HG03442 (cell line): ENCODE results near the gene OGFR.

Source experiments
- ATAC-seq: cut with Tn5 transposase; IDR thresholded peaks from one replicate; pipeline ENCODE4 v1.9.1; 2021; ENCODE audit warnings: mild to moderate bottlenecking, moderate library complexity; ENCODE audit not compliant: unreplicated experiment

OGFR gene

DNA sequence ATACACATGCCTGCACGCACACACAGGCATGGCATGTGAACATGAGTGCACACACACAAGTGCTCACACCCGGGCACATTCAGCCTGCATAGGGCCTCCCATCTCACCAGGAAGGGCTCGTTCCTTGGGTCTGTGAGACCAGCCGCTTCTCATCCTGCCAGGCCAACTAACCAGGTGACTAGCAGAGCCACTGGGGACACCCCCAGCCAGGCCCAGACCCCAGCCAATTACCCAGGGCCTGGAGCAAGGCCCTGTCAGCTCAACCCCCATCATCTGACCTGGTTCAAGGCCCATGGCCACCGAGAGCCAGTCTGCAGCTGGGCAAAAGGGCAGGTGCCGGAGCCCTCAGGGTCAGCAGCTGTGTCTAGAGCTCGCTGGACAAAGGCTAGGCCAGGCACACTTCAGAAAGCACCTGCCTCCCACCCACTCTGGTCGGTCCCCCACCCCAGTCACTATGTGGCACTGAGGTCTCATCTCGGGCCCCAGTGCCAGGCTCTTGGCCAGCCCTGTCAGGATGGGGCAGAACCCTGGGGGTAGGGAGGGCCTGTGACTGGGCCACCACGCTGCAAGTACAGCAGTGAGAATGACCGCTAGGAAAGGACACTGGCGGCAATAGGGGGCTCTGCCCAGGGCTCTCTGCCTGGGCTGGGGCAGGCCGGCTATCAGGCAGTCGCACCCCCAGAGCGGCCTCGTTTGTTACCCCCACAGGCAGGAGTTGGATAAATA, 35.1 kb upstream of the OGFR start:
- ATAC-seq = no peak

DNA sequence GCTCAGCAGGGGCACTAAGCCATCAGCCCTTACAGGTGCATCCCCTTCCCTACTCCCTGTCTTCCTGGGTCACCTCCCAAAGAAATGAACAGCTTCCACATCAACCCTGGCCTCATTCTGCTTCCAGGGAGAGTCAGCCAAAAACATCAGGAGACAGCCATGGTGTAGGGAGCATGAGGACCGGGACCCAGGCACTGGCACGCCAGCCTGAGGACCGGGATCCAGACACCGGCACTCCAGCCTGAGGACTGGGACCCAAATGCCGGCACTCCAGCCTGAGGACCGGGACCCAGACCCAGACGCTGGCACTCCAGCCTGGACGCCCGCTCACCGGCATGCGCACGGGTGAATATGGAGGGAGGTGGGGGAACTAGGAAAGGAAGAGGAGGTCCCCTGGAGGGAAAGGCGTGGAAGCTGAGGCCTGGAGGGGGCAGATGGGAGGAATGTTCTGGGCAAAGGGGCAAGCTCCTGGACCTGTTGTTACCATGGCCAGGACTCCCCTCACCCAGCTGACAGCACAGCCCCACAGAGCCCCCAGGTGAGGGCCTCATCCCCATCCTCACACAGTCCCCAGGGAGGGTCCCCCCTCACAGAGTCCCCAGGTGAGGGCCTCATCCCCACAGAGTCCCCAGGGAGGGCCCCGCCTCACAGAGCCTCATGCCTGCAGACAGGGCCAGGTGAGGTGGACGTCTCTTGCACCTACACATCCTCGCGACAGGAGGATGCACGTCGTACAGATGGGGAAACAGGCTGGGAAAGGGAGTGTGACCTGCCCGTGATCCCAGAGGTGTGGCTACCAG, 34.3 kb upstream of the OGFR start:
- ATAC-seq = no peak

DNA sequence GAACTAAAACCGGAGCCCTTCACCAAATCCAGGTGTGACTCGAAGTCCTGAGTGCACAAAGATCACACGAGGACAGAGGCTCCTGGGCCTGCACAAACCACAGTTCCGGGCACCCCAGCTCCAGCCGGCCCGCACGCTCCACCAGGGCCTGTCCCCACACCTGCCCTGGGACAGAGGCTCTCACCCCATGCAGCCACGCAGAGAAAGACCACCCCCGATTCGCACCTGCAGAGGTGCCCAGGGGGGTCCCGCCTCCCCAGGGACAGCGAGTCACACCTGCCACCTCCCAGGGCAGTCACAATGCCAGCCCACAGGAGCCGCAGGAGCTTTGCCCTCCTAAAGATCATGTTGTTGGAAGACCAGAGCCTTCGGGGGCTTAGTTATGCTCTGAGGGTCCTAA, 33.7 kb upstream of the OGFR start:
- ATAC-seq = no peak

DNA sequence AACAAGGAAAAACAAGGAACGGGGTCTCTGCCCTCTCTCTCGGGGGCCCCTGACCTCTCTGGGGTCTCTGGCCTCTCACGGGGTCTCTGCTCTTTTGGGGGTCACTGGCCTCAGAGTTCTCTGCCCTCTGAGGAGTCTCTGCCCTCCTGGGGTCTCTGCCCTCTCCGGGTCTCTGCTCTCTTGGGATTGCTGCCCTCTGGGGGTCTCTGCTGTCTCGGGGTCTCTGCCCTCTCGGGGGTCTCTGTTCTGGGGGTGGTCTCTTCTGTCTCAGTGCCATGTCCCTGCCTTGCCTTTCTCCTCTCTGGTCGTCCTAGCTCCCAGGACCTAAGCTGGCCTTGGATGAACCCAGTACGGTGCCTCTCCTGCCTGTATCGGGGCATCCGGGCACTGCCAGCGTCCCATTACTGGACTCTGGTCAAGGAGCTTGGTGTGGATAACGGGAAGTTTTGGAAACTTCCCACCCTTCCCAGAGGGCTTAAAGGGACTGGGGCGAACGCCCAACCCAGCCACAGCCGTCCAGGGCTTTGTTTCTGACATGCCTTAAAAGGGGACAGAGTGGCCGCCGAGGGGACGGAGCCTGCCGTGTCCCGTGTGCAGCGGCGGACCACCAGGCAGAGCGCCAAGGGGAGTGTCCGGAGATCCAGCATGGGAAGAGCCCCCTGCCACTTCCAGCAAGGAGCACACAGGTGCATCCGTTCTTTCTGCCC, 33.1 kb upstream of the OGFR start:
- no peak for ATAC-seq

DNA sequence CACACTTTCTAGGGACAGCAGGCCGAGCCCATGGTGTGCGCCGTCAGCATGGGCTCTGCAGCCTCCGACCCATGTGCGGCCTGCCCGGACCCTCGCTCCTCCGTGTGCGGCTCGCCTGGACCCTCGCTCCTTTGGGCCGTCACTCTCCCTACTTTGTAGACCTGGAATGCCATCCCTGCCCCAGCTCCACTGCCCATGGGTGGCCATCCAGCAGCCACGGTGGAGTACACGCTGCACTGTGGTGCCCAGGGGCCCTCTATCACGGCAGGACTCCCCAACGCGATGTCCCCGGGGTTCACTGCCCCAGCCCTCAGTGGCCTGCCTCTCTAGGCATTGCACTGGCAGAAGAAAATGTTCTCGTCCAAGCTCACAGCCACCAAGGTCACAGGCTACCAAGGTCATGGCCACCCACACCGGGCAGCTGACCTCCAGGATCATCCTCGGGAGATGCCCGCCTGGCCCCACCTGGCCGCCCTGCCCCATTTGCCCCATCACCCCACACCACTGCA, 32.5 kb upstream of the OGFR start:
- ATAC-seq = no peak

DNA sequence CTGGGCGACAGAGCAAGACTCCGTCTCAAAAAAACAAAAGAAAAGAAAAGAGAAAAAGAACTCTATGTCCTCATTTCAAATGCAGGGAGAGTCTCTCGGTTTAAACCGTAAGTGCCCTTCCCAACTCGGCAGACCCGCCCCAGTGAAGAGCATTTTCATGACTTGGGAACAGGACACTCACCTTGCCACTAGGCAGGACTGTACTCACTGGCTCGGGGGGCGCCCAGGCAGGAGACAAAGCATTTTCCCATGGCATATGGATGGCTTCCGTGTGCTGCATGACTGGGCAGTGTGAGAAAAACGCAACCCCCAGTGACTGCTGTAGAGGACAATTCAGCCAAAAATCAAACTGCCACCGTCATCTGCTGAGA, 32.0 kb upstream of the OGFR start:
- ATAC-seq = no peak

DNA sequence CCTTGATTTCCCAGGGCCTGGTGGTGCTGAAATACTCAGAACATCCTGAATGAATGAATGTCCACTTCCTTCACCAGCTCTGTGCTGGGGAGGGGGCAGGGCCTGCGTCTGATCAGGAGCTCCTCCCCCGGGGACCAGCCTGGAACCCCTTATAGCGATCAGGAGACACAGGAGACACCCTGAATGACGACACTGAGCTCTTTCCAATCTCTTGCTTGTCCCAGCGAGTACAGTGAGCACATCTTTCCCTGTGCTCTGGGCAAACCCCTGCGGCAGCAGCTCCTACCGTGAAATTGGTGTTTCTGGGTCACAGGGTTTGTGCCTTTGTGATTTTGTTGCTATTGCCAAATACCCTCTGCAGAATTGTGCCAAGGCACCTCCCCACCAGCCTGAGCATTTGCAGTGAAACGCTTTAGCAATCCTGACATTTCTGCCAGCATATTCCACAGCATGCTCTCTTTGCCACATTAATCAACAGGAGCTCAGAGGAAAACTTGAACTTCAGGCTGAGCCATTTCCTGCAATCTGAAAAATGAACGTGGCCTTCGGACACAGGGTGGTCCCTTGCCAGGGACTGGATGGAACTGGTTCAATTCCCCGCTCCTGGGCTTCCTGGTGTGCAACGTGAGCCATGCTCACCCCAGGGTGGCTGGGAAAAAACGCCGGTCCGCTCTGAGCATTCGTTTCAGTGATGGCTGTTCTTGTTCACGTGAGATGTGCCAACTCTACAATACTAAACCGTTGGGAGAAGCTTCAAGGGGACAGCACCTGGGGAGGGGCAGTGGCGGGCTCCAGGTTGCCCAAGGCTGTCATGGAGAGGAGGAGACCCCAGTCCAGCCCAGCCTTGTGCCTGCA, 31.4 kb upstream of the OGFR start:
- no peak for ATAC-seq

DNA sequence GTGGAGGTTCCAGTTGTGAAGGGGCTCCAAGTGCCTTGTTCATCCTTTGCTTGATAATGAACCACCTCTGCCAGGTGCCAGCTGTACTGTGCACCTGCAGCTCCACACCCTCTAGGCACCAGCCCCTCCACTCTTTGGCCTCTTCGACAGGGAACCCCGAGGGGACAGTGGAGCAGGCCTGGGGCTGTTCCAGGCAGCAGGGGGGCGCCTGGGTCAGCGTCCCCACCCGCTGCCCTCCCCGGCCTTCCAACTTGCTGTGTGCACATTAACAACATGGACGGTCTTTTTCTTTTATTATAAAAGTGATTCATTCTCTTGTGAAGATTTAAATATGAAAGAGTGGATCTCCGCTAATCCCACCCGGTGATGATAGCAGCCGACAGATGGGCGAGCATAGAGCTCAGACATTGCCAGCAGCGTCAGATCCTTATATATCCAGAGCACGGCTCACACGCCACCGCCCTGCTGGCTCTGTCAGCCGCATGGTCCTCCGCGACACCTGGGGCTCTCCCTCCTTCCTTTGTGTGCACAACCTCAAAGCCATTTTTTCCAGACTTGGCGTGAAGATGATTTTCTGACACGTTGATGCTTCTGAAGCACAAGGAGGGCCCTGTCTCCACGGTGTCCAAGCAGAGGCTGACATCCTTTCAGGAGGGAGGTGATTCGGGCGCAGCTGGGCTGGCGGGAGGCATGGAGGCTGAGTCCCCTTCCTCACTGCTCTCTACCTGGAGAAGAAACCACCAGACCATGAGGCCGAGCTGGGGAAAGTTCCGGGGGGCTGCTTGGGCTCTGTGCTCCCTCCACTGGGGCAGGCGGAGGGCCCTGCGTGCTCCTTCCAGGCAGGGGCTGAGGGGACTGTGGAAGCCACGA, 30.6 kb upstream of the OGFR start:
- ATAC-seq = no peak

DNA sequence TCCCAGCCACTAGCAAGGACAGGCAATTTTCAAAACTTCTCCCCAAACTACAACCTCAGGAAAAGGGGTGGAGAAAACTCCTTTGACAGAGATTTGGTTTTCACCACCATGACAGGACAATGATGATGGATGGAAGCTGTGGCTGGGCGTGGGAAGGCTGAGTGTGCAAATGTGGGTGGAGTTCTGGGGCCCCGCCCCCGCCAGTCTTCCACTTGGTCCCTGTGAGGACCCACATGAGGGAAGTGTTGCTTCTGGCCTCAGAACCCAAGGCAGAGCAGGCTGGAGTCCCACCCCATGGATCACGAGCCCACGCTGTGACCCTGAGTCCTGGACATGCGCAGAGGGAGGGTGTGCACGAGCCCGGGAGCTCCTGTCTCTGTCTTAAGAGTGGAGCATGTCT, 29.9 kb upstream of the OGFR start:
- ATAC-seq = no peak

DNA sequence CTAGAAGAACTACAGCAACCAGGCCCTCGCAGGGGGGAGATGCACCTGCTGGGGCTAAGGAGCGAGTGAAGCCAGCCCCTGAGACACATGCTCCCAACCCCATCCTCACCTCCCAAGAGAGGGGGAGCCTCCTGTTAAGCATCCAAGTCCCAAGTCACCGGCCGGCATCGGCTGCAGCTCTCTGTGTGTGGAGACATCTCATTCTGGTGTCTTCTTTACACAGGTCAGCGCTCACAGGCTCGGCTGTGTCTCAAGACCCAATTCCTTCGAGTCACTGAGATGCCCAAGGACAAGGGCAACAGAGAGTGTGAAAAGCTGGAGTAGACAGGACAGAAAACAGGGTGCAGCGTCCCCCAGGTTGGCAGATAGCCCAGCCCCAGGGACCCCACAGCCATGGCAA, 29.4 kb upstream of the OGFR start:
- ATAC-seq = no peak

DNA sequence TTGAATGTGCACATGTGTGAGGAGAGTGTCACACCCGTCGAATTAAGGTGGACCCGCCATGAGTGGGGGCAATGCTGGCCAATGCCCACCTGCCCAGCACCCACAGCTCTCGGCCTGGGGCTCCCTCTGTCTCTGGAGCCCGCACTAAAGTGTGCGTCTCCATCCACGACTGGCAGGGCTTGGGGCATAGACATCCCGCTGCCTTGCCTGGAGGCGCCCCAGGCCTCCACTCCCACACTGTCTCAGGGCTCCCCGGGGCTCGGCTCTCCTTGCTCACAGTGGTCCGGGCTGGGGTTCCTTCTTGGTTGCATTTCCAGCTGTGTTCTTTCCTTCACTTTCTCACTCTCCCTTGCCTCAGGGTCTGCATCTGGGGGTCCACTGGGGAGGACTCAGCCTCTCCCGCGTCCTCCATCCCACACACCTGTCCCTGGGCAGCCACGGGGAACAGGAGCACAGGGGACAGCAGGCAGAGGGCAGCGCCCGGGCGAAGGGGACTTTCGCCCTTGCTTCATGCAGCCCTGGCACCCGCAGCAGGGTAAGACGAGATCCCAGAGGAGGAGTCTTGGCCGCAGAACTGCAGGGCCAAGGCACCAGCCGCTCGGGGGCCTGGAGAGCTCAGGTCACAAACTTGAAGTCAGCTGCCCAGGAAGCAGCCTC, 28.5 kb upstream of the OGFR start:
- no peak for ATAC-seq

DNA sequence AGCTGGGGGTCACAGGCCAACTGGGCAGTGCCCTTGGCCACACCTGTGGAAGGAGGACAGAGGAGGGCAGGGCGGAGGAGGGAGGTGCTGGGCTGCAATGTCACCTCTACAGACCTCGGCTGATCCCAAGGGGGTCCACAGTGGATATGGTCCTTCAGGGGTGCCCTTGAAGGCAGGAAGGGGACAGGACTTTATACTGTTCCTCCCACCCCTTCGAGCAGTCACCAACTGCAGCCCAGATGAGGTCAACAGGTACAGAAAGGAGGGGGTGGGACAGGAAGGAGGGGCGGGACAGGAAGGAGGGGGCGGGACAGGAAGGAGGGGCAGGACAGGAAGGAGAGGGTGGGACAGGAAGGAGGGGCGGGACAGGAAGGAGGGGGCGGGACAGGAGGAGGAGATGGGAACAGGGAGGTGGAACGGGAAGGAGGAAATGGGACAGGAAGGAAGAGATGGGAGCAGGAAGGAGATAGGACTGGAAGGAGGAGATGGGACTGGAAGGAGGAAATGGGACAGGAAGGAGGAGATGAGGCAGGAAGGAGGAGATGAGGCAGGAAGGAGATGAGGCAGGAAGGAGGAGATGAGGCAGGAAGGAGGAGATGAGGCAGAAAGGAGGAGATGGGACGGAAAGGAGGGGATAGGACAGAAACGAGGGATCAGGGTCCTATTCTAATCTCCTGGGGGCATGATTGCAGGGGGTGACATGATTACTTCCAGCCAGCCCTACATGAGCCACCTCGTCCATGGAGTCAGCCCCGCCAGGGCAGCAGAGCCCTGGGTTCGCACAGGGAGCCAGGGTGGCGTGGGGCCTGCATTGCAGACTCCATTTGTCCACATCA, 27.7 kb upstream of the OGFR start:
- no peak for ATAC-seq

DNA sequence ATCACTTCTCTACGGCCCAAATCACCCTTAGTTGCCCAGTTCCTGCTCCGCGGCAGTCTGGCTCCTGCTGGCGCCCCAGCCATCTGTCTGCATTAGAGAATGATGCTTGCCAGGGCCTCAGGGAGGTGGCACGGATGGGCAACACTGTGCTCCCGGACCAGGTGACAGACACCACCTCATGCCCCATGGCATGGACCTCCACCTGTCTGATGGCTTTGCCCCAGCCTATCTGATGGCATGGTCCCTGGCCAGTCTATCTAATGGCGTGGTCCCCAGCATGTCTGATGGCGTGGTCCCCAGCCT, 27.2 kb upstream of the OGFR start:
- ATAC-seq = no peak

DNA sequence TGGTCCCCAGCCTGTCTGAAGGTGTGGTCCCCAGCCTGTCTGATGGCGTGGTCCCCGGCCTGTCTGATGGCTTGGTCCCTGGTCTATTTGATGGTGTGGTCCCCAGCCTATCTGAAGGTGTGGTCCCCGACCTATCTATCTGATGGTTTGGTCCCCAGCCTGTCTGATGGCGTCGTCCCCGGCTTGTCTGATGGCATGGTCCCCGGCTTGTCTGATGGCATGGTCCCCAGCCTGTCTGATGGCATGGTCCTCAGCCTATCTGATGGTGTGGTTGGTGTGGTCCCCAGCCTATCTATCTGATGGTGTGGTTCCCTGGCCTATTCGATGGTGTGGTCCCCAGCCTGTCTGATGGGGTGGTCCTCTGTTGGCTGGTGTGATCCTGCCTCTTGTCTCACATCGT, 26.6 kb upstream of the OGFR start:
- ATAC-seq = no peak

DNA sequence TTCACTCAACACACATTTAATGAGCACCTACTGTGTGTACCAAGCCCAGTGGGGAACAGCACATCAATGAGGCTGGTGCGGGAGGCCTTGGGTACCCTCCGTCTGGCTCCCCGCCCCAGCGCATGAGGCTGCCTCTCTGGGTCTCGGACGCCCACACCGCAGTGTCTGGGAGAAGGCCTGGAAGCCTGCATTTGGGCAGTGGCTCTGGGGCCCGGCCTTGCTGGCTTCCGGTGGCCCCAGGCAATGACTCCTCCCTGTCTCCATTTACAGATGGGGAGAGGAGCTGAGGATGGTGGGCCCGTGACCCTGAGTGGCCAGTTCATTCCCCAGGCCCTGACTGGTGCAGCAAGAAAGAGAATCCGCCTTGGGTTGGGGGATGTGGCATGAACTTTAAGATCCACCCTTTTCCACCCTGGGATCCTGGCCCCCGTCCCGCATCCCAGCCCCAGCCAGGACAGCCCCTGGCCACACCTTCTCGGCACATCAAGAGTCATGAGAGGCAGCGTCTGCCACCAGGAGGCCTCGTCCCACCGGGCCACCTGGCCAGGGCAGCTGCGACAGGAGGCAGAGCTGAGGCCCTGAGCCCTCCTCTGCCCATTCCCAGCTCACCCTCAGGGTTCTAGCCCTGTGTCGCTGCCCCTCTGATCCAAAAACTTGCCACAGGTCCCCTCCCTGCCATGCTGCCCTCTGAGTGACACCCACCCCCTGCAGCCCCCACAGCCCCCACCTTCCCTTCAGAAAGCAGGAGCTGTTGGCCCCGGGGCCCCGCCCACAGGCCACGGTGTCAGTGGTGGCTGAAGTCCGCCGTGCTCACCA, 25.8 kb upstream of the OGFR start:
- no peak for ATAC-seq

DNA sequence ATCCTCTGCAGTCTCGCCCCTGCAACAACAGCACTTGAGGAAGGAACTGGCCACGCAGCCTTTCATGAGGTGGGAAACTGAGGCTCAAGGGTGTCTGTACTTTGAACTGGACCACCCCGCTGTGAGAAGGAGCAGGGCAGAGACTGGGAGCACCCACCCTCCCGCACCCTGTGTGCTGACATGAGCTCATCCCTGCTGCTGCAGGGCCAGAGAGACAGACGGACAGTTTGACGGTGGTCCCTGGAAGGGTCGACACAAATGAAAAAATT, 25.3 kb upstream of the OGFR start:
- no peak for ATAC-seq

DNA sequence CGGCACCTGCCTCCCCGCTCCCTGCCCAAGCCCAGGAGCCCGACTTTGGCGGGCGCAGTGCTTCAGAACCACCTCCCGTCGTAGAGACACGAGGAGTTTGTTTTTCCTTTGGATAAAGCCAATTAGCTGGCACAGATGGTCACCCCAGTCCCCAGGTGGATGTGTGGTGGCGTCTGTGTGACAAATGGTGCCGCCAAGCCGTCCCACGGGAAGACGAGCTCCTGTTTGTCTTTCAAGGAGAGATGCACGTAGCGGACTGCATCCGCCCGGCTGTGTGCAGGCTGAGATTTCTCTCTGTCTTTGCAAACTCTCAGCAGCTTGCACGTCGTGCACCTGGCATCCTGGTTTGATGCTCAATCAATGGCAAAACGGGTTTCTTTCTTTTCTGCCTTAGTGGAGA, 24.4 kb upstream of the OGFR start:
- no peak for ATAC-seq

DNA sequence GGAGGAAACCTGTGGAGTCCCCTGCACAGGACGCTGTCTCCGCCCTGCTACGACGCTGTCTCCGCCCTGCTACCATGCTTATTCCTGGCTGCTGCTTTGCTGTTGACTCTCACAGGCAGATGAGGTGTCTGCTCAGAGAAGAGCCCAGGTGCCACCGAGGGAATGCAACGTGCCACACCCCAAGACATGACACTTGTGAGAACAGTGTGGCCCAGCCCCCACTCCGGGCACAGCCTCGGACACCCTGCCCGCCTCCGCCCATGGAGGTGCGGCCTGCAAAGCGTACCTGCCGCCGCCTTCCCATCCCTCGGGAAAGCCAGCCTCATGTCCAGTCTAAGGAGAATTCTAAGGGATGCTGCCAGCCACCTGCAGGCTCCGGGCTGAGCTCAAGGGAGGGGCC, 23.9 kb upstream of the OGFR start:
- no peak for ATAC-seq
